ENCODE results near the gene DNAH5.
"Not testable (repeated sequence)": the region's sequence is repeated elsewhere in the genome, so short reads cannot be mapped to it uniquely, and the experiment has no call there.

The DNAH5 gene

GRCh38 chr5:13990896-13991295 lies 46.4 kb upstream of the DNAH5 start:
- Histone ChIP-seq H3K36me3 (no peaks in the 10 kb centered on the region), H3K4me3 (no peak overlapping the region), H3K27ac (no peak overlapping the region), H3K27me3 (peaks cover 0 to 3% of the 10 kb centered on the region in 2 donors), H3K9me3 (no peaks in the 10 kb centered on the region), H3K4me1 (peaks cover 0 to 6% (median 0%) of the 10 kb centered on the region in 4 donors)
- intact Hi-C loops (cut with DNase I; ENCODE audit: low total_unique reads), result loop anchor here (10.0 kb wide), 1 partner anchor 114 kb away; no protein-coding TSS in a partner anchor
- no peak for DNase-seq
- no peak for TF ChIP-seq CTCF (IDR thresholded peaks at IDR 0.05)

GRCh38 chr5:13989832-13990231 lies 45.3 kb upstream of the DNAH5 start:
- H3K4me3 ChIP-seq, result no peak overlapping the region
- no peaks in the 10 kb centered on the region for H3K36me3 ChIP-seq
- peaks cover 0 to 3% of the 10 kb centered on the region in 2 donors for H3K27me3 ChIP-seq
- intact Hi-C loops (cut with DNase I; ENCODE audit: low total_unique reads), result loop anchor here (5.0 to 10.0 kb wide), 3 partner anchors 115 to 655 kb away; no protein-coding TSS in a partner anchor
- peaks cover 0 to 10% (median 0%) of the 10 kb centered on the region in 4 donors for H3K4me1 ChIP-seq
- TF ChIP-seq CTCF (IDR thresholded peaks at IDR 0.05), result no peak
- no peak overlapping the region for H3K27ac ChIP-seq
- DNase-seq, result no peak
- H3K9me3 ChIP-seq, result no peaks in the 10 kb centered on the region

GRCh38 chr5:13987843-13988464 lies 43.5 kb upstream of the DNAH5 start:
- peak in 1 of 2 donors; percentile 43 for DNase-seq
- H3K4me1 ChIP-seq, result peaks cover 0 to 10% (median 0%) of the 10 kb centered on the region in 4 donors
- intact Hi-C loops (cut with DNase I; ENCODE audit: low total_unique reads), result loop anchor here (5.0 to 10.0 kb wide), 2 partner anchors 294 to 657 kb away; no protein-coding TSS in a partner anchor
- peaks cover 0 to 3% of the 10 kb centered on the region in 2 donors for H3K27me3 ChIP-seq
- peak; percentile 77 to 82 for TF ChIP-seq CTCF (IDR thresholded peaks at IDR 0.05)
- no peak overlapping the region for H3K27ac ChIP-seq
- no peaks in the 10 kb centered on the region for H3K36me3 ChIP-seq
- H3K4me3 ChIP-seq, result no peak overlapping the region
- no peaks in the 10 kb centered on the region for H3K9me3 ChIP-seq

GRCh38 chr5:13985731-13986418 lies 41.4 kb upstream of the DNAH5 start:
- no peak for TF ChIP-seq CTCF (IDR thresholded peaks at IDR 0.05)
- H3K4me3 ChIP-seq, result no peak overlapping the region
- peaks cover 0 to 10% (median 0%) of the 10 kb centered on the region in 4 donors for H3K4me1 ChIP-seq
- H3K36me3 ChIP-seq, result no peaks in the 10 kb centered on the region
- no peak overlapping the region for H3K27ac ChIP-seq
- intact Hi-C loops (cut with DNase I; ENCODE audit: low total_unique reads), result loop anchor here (5.0 to 10.0 kb wide), 2 partner anchors 296 to 659 kb away; no protein-coding TSS in a partner anchor
- no peaks in the 10 kb centered on the region for H3K9me3 ChIP-seq
- peaks cover 0 to 3% of the 10 kb centered on the region in 2 donors for H3K27me3 ChIP-seq
- no peak for DNase-seq

GRCh38 chr5:13984888-13985287 lies 40.4 kb upstream of the DNAH5 start:
- intact Hi-C loops (cut with DNase I; ENCODE audit: low total_unique reads), result loop anchor here (5.0 to 10.0 kb wide), 2 partner anchors 297 to 660 kb away; no protein-coding TSS in a partner anchor
- H3K4me3 ChIP-seq, H3K27ac ChIP-seq, H3K27me3 ChIP-seq, DNase-seq, H3K36me3 ChIP-seq, H3K9me3 ChIP-seq: not testable (repeated sequence)
- peaks cover 0 to 10% (median 0%) of the 10 kb centered on the region in 4 donors for H3K4me1 ChIP-seq

Data from tibial artery (tissue), 4 donors.